LNCAP (cell line): ENCODE data around the gene MARCHF7.
A peak's percentile ranks its signal among the peaks of the same experiment; 100 is the strongest.

Experiments
- CTCF ChIP-seq: fragments of 450-650 bp; IDR thresholded peaks from 2 replicates; pipeline ENCODE4 v1.5.1; 2017; ENCODE audit warnings: mild to moderate bottlenecking

MARCHF7 gene

DNA sequence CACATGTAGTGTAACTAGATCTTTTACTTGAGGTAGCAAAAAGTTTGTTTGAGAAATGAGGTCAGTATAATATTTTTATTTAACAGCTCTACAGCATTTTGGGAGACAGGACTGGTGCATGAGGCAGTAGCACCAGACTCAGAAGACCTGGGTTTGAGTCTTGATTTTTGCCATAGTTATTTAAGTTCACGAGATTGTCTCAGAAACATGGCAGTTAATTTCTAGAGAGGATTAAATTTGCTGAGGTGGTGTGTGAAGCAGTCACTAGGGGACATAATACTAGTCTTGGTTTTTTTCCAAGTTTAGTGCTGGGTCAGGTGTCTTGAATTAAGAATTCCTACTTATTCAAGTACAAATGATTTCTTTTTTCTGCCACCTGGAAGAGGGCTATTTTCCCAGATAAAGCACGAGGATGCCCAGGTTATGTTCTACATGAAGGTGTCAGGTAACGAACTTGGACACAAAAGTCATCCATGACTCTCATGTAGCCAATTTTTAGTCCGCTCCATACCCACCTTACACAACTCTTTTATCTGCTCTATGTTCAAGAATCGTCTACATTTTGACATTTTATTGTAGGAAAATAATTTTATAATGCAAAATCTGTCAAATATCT is 1.4 kb downstream of the MARCHF7 start:
- peak; percentile 11; the same call in 1 of the 2 replicates for TF ChIP-seq CTCF

- no peak for TF ChIP-seq CTCF
These were observed 2.1 kb downstream of the MARCHF7 start for GRCh38 chr2:159714247-159714930.

DNA sequence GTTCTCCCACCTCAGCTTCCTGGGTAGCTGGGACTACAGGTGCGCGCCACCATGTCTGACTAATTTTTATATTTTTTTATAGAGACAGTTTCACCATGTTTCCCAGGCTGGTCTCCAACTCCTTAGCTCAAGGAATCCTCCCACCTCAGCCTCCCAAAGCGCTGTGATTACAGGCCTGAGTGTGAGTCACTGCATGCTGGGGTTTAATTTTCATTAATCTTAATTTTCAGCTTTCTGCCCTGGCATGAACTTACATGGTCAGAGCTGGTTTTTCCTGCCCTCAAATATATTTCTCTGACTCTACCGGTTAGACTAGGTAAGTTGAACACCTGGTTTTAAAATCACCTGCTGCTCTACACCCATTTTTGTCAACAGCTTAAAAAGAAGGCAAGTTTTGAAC is 3.1 kb downstream of the MARCHF7 start:
- TF ChIP-seq CTCF: no peak

DNA sequence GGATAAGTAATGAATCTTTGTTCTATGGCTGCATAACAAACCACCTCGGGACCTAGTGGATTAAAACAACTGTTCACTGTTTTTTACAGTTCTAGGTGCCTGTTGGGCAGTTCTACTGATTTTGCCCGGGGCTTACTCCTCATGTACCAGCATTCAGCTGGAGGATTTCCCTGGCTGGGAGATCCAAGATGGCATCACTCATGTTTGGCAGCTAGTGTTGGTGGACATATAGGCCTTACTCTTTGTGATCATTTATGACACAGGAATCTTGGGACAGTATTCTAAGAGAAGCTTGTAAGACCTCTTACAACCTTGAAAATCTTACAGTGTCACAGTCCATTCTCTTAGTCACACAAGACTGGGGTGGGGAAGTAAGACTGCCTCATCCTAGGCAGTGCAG is 4.6 kb downstream of the MARCHF7 start:
- no peak for TF ChIP-seq CTCF

DNA sequence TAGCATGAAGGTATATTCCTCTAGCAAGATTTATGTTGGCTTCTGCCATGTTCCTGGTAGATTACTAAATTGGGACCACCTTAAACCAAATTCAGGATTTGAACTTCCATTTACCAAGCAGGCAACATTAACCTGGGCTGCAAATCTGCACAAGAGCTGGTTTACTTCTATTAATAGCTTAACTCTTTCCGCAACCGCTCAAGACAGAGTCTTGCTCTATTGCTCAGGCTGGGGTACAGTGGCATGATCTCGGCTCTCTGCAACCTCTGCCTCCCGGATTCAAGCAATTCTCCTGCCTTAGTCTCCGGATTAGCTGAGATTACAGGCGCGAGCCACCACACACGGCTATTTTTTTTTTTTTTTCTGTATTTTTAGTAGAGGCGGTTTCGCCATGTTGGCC is 8.4 kb downstream of the MARCHF7 start:
- no peak for TF ChIP-seq CTCF

DNA sequence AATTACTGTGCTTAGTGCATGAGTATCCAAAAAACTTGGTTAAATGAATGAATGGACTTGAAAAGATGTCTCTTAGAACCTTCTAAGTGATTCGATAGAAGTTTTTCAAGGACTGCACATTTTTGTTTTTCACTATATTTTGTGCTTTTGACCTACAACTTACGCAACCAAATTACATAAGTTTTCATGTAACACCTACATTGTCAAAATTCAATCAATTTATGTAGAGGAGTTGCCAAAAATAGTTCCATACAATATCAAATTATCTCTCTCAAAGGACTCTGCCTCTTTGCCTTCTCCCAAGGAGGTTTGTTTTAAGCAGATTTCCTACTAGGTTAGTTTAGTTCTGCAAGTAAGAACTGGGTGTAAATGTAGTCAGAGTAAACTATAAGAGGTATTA is 10.3 kb downstream of the MARCHF7 start:
- TF ChIP-seq CTCF: no peak

- no peak for TF ChIP-seq CTCF
These were observed 13.4 kb downstream of the MARCHF7 start for GRCh38 chr2:159725713-159726112.
